Measurements from ENCODE around the gene FCHSD2.

GRCh38 chr11:73189723-73190556 lies 47.8 kb upstream of the FCHSD2 start:
- TF ChIP-seq EZH2 (IDR thresholded peaks at IDR 0.05; ENCODE audit: low read length, missing control alignments) (no peak), CTCF (conservative IDR thresholded peaks at IDR 0.05 in 1 of 2, IDR thresholded peaks at IDR 0.05 in 1 of 2; ENCODE audit: low read depth in 1 of 2, low read length in 2 of 2) (no peak)
